Gastroesophageal sphincter (tissue), 3 donors: ENCODE measurements around the gene USP6.
"Not testable (repeated sequence)": the region's sequence is repeated elsewhere in the genome, so short reads cannot be mapped to it uniquely, and the experiment has no call there.

Experiments
- EP300 ChIP-seq: sonication (generic); formaldehyde crosslinking; IDR thresholded peaks from one replicate; pipeline ENCODE4 v1.6.1; 2017; ENCODE audit warnings: antibody characterized with exemption, mild to moderate bottlenecking
- POLR2A ChIP-seq, 2 donors: fragments of 450-650 bp; IDR thresholded peaks; one replicate each; pipeline ENCODE4 v1.6.1; 2017; ENCODE audit warnings: antibody characterized with exemption in 2 of 2, mild to moderate bottlenecking in 2 of 2, moderate library complexity in 1 of 2
- POLR2AphosphoS5 ChIP-seq: sonication (generic); formaldehyde crosslinking; IDR thresholded peaks from one replicate; pipeline ENCODE4 v1.6.1; 2017; ENCODE audit warnings: antibody characterized with exemption
- TF ChIP-seq, protein P1 (sequence below), 4 experiments: fragments of 200-600 bp in 2 of 4; fragments of 450-650 bp in 2 of 4; sonication (generic) in 1 of 4; IDR thresholded peaks; one replicate each; pipeline ENCODE4 v1.5.1; 2017 to 2019; ENCODE audit warnings: antibody characterized with exemption in 4 of 4, mild to moderate bottlenecking in 2 of 4, moderate library complexity in 2 of 4

DNA sequence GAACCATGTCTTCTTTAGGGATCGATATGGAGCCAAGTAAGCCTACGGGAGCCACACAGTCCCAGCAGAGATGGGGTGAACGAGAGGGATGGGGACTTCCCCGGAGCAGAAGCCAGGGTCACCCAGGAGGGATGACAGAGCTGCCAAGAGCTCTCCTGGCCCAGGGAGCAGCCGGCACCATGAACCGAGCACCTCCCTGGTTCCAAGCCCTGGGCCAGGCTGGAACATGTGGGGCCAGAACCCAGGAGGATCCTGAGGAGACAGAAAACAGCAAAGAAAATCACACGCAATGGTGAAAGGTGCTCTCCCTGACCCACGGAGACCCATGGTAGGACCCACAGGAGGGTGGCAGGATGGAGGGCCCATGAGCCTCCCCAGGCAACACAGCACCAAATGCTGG is 18.1 kb downstream of the USP6 start:
- TF ChIP-seq EP300; POLR2AphosphoS5; POLR2A (IDR thresholded peaks at IDR 0.05): not testable (repeated sequence)
- TF ChIP-seq, protein P1, sequence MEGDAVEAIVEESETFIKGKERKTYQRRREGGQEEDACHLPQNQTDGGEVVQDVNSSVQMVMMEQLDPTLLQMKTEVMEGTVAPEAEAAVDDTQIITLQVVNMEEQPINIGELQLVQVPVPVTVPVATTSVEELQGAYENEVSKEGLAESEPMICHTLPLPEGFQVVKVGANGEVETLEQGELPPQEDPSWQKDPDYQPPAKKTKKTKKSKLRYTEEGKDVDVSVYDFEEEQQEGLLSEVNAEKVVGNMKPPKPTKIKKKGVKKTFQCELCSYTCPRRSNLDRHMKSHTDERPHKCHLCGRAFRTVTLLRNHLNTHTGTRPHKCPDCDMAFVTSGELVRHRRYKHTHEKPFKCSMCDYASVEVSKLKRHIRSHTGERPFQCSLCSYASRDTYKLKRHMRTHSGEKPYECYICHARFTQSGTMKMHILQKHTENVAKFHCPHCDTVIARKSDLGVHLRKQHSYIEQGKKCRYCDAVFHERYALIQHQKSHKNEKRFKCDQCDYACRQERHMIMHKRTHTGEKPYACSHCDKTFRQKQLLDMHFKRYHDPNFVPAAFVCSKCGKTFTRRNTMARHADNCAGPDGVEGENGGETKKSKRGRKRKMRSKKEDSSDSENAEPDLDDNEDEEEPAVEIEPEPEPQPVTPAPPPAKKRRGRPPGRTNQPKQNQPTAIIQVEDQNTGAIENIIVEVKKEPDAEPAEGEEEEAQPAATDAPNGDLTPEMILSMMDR (IDR thresholded peaks at IDR 0.05), result not testable (repeated sequence)
